GM12892 (cell line): ENCODE results near the gene PLAC1.

Experiments
- POLR2A ChIP-seq: IDR thresholded peaks from 2 replicates; pipeline ENCODE4 v1.6.1; 2011; ENCODE audit warnings: low read depth, low read length, control low read depth
- POLR2AphosphoS5 ChIP-seq: IDR thresholded peaks from 2 replicates; pipeline ENCODE4 v1.6.1; 2011; ENCODE audit warnings: low read depth, low read length, control low read depth
- TAF1 ChIP-seq: IDR thresholded peaks from 2 replicates; pipeline ENCODE4 v1.6.1; 2011; ENCODE audit warnings: low read depth, mild to moderate bottlenecking, control low read depth, low read length, borderline replicate concordance

GRCh38 chrX:134625315-134625718 lies 33.0 kb downstream of the PLAC1 start:
- TF ChIP-seq POLR2AphosphoS5 (no peak), POLR2A (no peak), TAF1 (no peak)
